A549 (cell line): ENCODE data around the gene EHD3.

ENCODE experiments used
- BHLHE40 ChIP-seq: IDR thresholded peaks from 2 replicates; pipeline ENCODE4 v1.6.1; 2012; ENCODE audit warnings: low read depth, low read length, inconsistent platforms
- CEBPB ChIP-seq, 2 experiments: fragments of >200 bp in 1 of 2; sonication (Bioruptor Twin) in 1 of 2; formaldehyde crosslinking in 1 of 2; IDR thresholded peaks; 2 replicates each; pipeline ENCODE4 v1.6.1; 2012 to 2016
- CTCF ChIP-seq: fragments of >200 bp; sonication (Bioruptor Twin); formaldehyde crosslinking; IDR thresholded peaks from 3 replicates; pipeline ENCODE4 v1.5.1; 2016
- GATA3 ChIP-seq: IDR thresholded peaks from 2 replicates; pipeline ENCODE4 v1.6.1; 2012; ENCODE audit warnings: borderline replicate concordance
- HDAC2 ChIP-seq: fragments of 200-600 bp; sonication (generic); IDR thresholded peaks from 2 replicates; pipeline ENCODE4 v1.6.1; 2016
- JUN ChIP-seq, 2 experiments: fragments of >200 bp; sonication (Bioruptor Twin); formaldehyde crosslinking; IDR thresholded peaks; 2 replicates in 1 of 2; 3 replicates in 1 of 2; pipeline ENCODE4 v1.6.1; 2016 to 2017
- KDM1A ChIP-seq: fragments of 200-600 bp; sonication (generic); IDR thresholded peaks from 2 replicates; pipeline ENCODE4 v1.6.1; 2016; ENCODE audit warnings: low read depth, mild to moderate bottlenecking
- MAFK ChIP-seq: fragments of 450-650 bp; IDR thresholded peaks from 2 replicates; pipeline ENCODE4 v1.6.1; 2014; ENCODE audit not compliant: partially characterized antibody
- MAX ChIP-seq: IDR thresholded peaks from 2 replicates; pipeline ENCODE4 v1.6.1; 2012
- POLR2A ChIP-seq: IDR thresholded peaks from 2 replicates; pipeline ENCODE4 v1.6.1; 2012; ENCODE audit warnings: mild to moderate bottlenecking, low read length
- RARB ChIP-seq: fragments of 250-450 bp; sonication (Bioruptor Pico); IDR thresholded peaks from 2 replicates; pipeline ENCODE4 v1.8.0; 2021; ENCODE audit warnings: mild to moderate bottlenecking, moderate library complexity
- RCOR1 ChIP-seq: fragments of 150-350 bp; IDR thresholded peaks from 2 replicates; pipeline ENCODE4 v1.6.1; 2014; ENCODE audit warnings: antibody characterized with exemption, low read length, low read depth
- REST ChIP-seq: fragments of 200-600 bp; sonication (generic); IDR thresholded peaks from 2 replicates; pipeline ENCODE4 v1.6.1; 2016; ENCODE audit warnings: antibody characterized with exemption, mild to moderate bottlenecking, moderate library complexity
- USF2 ChIP-seq: fragments of 450-650 bp; IDR thresholded peaks from 2 replicates; pipeline ENCODE4 v1.6.1; 2014; ENCODE audit warnings: antibody characterized with exemption

- TF ChIP-seq GATA3: no peak
- no peak for TF ChIP-seq CTCF
- TF ChIP-seq MAX: no peak
- no peak for TF ChIP-seq POLR2A
- no peak for TF ChIP-seq REST
- TF ChIP-seq RARB: no peak
- no peak for TF ChIP-seq USF2
- no peak for TF ChIP-seq RCOR1
- no peak for TF ChIP-seq HDAC2
- TF ChIP-seq JUN (IDR thresholded peaks at IDR 0.05): no peak
- no peak for TF ChIP-seq MAFK
- TF ChIP-seq CEBPB (IDR thresholded peaks at IDR 0.05): no peak
- TF ChIP-seq KDM1A: no peak
- TF ChIP-seq BHLHE40: no peak
Measured at GRCh38 chr2:31253356-31254131, 19.6 kb downstream of the EHD3 start.
